ENCODE data around the gene ITPR3. TPM values are rescaled to one million over a fixed set of nuclear protein-coding genes. Genes with fewer than 3 reads are reported as not detected.

The ITPR3 gene
- total and polyA plus RNA-seq, 2 of the 13 experiments (the other 11 are each of a cell fraction or from before 2014, with no cell fraction given): 3.8 to 21.4 TPM

DNA sequence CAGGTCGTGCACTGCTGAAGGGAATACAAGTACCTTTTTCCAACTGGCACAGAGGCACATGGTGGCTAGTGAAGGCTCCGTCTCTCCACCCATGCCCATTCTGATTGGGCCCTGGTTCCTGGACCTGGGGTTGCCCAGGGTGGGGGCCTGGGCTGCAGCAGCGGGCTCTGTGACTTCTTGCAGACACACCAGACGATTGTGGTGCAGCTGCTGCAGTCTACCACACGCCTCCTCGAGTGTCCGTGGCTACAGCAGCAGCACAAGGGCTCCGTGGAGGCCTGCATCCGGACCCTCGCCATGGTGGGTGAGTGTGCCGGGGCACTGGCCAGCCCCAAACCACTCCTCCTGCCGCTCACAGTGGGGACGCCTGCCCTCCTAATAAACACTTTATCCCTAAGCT is 61.2 kb downstream of the ITPR3 start:
- Histone ChIP-seq H3K4me3 (replicated peaks in 1 of 3; ENCODE audit: insufficient read depth in 1 of 3, low read depth in 2 of 3, low read length in 3 of 3) (no peak overlapping the region), H3K4me2 (ENCODE audit: low read depth, low read length) (no peak overlapping the region), H3K4me1 (ENCODE audit: insufficient read depth, low read length) (no peaks in the 10 kb centered on the region), H3K9ac (ENCODE audit: insufficient read depth, low read depth, low read length) (no peak overlapping the region), H3K36me3 (replicated peaks in 1 of 2; ENCODE audit: control insufficient read depth in 1 of 2, insufficient read depth in 2 of 2, low read length in 2 of 2) (peaks cover 7 to 28% of the 10 kb centered on the region in 2 experiments; a peak in 3 of 5 replicates), H2AFZ (ENCODE audit: low read length) (no peak overlapping the region), H3K27ac (ENCODE audit: extremely low read length, insufficient read depth, low read length) (no peak overlapping the region), H3K79me2 (ENCODE audit: insufficient read depth, low read length) (no peaks in the 10 kb centered on the region), H3K27me3 (ENCODE audit: control insufficient read depth in 1 of 2, insufficient read depth in 2 of 2, low read length in 2 of 2) (no peaks in the 10 kb centered on the region), H3K9me3 (ENCODE audit: low read length) (no peaks in the 10 kb centered on the region), H4K20me1 (ENCODE audit: insufficient read depth, low read length) (no peaks in the 10 kb centered on the region; the same call in 1 of the 2 replicates)
- ATAC-seq: no peak
- WGBS (ENCODE audit: low lambda C conversion rate): 93% methylated on average over 9 of the region's 13 CpGs
- FAIRE-seq: no peak
- intact Hi-C loops (cut with micrococcal nuclease; ENCODE audit: unreplicated experiment): no loop called here
- ChIA-PET POLR2A (no interaction called here), CTCF (ENCODE audit: low intra/inter-chr PET ratio, low total read pairs) (no interaction called here)
- DNase-seq (ENCODE audit: low spot score): no peak
- in situ Hi-C loops (cut with HindIII; ENCODE audit: extremely low pct_ligation_motif_present, low pct_unique_long_range_greater_than_20kb): no loop called here
- TF ChIP-seq, protein P1, sequence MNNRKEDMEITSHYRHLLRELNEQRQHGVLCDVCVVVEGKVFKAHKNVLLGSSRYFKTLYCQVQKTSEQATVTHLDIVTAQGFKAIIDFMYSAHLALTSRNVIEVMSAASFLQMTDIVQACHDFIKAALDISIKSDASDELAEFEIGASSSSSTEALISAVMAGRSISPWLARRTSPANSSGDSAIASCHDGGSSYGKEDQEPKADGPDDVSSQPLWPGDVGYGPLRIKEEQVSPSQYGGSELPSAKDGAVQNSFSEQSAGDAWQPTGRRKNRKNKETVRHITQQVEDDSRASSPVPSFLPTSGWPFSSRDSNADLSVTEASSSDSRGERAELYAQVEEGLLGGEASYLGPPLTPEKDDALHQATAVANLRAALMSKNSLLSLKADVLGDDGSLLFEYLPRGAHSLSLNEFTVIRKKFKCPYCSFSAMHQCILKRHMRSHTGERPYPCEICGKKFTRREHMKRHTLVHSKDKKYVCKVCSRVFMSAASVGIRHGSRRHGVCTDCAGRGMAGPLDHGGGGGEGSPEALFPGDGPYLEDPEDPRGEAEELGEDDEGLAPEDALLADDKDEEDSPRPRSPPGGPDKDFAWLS (CRISPR knock-in tag; IDR thresholded peaks at IDR 0.05; ENCODE audit: borderline replicate concordance): no peak
- TF ChIP-seq ZNF549 (CRISPR knock-in tag; IDR thresholded peaks at IDR 0.05): no peak
- TF ChIP-seq MAF1 (CRISPR knock-in tag; IDR thresholded peaks at IDR 0.05; ENCODE audit: borderline replicate concordance): no peak
- TF ChIP-seq, protein P2, sequence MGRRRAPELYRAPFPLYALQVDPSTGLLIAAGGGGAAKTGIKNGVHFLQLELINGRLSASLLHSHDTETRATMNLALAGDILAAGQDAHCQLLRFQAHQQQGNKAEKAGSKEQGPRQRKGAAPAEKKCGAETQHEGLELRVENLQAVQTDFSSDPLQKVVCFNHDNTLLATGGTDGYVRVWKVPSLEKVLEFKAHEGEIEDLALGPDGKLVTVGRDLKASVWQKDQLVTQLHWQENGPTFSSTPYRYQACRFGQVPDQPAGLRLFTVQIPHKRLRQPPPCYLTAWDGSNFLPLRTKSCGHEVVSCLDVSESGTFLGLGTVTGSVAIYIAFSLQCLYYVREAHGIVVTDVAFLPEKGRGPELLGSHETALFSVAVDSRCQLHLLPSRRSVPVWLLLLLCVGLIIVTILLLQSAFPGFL (CRISPR knock-in tag; IDR thresholded peaks at IDR 0.05): no peak
- TF ChIP-seq, protein P3, sequence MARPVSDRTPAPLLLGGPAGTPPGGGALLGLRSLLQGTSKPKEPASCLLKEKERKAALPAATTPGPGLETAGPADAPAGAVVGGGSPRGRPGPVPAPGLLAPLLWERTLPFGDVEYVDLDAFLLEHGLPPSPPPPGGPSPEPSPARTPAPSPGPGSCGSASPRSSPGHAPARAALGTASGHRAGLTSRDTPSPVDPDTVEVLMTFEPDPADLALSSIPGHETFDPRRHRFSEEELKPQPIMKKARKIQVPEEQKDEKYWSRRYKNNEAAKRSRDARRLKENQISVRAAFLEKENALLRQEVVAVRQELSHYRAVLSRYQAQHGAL (CRISPR knock-in tag; IDR thresholded peaks at IDR 0.05; ENCODE audit: not compliant biosample characterization): no peak
- TF ChIP-seq PTBP1 (IDR thresholded peaks at IDR 0.05; ENCODE audit: low read depth, low read length, poor library complexity, severe bottlenecking): no peak
- TF ChIP-seq, protein P4, sequence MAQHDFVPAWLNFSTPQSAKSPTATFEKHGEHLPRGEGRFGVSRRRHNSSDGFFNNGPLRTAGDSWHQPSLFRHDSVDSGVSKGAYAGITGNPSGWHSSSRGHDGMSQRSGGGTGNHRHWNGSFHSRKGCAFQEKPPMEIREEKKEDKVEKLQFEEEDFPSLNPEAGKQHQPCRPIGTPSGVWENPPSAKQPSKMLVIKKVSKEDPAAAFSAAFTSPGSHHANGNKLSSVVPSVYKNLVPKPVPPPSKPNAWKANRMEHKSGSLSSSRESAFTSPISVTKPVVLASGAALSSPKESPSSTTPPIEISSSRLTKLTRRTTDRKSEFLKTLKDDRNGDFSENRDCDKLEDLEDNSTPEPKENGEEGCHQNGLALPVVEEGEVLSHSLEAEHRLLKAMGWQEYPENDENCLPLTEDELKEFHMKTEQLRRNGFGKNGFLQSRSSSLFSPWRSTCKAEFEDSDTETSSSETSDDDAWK (CRISPR knock-in tag; IDR thresholded peaks at IDR 0.05): no peak
- TF ChIP-seq CBX2 (IDR thresholded peaks at IDR 0.05; ENCODE audit: low read depth, low read length): no peak
- TF ChIP-seq CBX2 (CRISPR knock-in tag; IDR thresholded peaks at IDR 0.05; ENCODE audit: low read depth): no peak
- TF ChIP-seq, protein P5, sequence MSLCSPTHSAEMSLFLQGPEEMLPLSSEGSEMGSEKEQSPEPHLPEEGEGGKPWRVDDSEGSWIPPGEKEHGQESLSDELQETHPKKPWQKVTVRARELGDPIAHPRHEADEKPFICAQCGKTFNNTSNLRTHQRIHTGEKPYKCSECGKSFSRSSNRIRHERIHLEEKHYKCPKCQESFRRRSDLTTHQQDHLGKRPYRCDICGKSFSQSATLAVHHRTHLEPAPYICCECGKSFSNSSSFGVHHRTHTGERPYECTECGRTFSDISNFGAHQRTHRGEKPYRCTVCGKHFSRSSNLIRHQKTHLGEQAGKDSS (CRISPR knock-in tag; IDR thresholded peaks at IDR 0.05; ENCODE audit: borderline replicate concordance, low read depth): no peak
- no peak for TF ChIP-seq ETV5 (CRISPR knock-in tag; IDR thresholded peaks at IDR 0.05; ENCODE audit: borderline replicate concordance)
- TF ChIP-seq, protein P6, sequence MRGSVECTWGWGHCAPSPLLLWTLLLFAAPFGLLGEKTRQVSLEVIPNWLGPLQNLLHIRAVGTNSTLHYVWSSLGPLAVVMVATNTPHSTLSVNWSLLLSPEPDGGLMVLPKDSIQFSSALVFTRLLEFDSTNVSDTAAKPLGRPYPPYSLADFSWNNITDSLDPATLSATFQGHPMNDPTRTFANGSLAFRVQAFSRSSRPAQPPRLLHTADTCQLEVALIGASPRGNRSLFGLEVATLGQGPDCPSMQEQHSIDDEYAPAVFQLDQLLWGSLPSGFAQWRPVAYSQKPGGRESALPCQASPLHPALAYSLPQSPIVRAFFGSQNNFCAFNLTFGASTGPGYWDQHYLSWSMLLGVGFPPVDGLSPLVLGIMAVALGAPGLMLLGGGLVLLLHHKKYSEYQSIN (CRISPR knock-in tag; IDR thresholded peaks at IDR 0.05; ENCODE audit: borderline replicate concordance): no peak
- no TSS peak for BruUV-seq (replicated peaks)

Measured in HepG2 (cell line).